Endothelial cell of umbilical vein (primary cell): Measurements from ENCODE around the gene MRAS. TPM values are rescaled to one million over a fixed set of nuclear protein-coding genes. Genes with fewer than 3 reads are reported as not detected.

Source experiments
- BruUV-seq: library from RNA; stranded (reverse); fragments of 400-500 nt; replicated peaks from 2 replicates; lab custom pipeline; 2021; lab: Mats Ljungman, UMichigan
- CTCF ChIA-PET: fragments of 300-600, 350-600 bp; sonication (Branson Sonifier 250); formaldehyde crosslinking; loops from one replicate; lab custom pipeline; 2021; ENCODE audit warnings: antibody characterized with exemption, inconsistent platforms; lab: Charles Lee
- POLR2A ChIA-PET: fragments of 300-600, 350-600 bp; sonication (Branson Sonifier 250); formaldehyde crosslinking; loops from one replicate; lab custom pipeline; 2021; ENCODE audit warnings: antibody characterized with exemption, inconsistent platforms; lab: Charles Lee
- DNase-seq: peaks from one replicate; pipeline ENCODE4 v3.0.0-alpha.2; 2011; ENCODE audit warnings: low read depth, low spot score
- FAIRE-seq: peaks from 2 replicates; lab custom pipeline; 2011; peaks lifted over from hg19 to GRCh38; lab: Jason Lieb, UNC
- H2AFZ ChIP-seq: 2 replicates; pipeline ENCODE4 v1.6.0; 2012; ENCODE audit warnings: low read depth, low read length, control low read depth, inconsistent platforms
- H3K27ac ChIP-seq: 2 replicates; pipeline ENCODE4 v1.5.1; 2011; ENCODE audit warnings: low read depth, mild to moderate bottlenecking, control low read depth, low read length, moderate library complexity; ENCODE audit not compliant: insufficient read depth
- H3K27me3 ChIP-seq, 2 experiments: 2 replicates each; pipeline versions ENCODE4 v1.6.0 to v1.6.1; 2011; ENCODE audit warnings: low read length in 2 of 2, mixed read lengths in 1 of 2; ENCODE audit not compliant: control insufficient read depth in 2 of 2, insufficient read depth in 2 of 2
- H3K36me3 ChIP-seq, 2 experiments: 2 replicates in 1 of 2; 3 replicates in 1 of 2; pipeline ENCODE4 v1.5.1; 2011; ENCODE audit warnings: low read length in 2 of 2, mild to moderate bottlenecking in 1 of 2, moderate library complexity in 1 of 2; ENCODE audit not compliant: control insufficient read depth in 2 of 2, insufficient read depth in 2 of 2; ENCODE audit errors: extremely low read depth in 1 of 2
- H3K4me1 ChIP-seq: 3 replicates; pipeline ENCODE4 v1.5.1; 2011; ENCODE audit warnings: mild to moderate bottlenecking, low read length; ENCODE audit not compliant: control insufficient read depth, insufficient read depth; ENCODE audit errors: extremely low read depth
- H3K4me2 ChIP-seq: 2 replicates; pipeline ENCODE4 v1.6.1; 2011; ENCODE audit warnings: low read length, control low read depth, mixed read lengths; ENCODE audit not compliant: insufficient read depth
- H3K4me3 ChIP-seq, 3 experiments: fragments of 200-600 bp in 1 of 3; sonication (generic), shearing (Covaris generic) in 1 of 3; replicated peaks in 1 of 3; 2 replicates each; pipeline ENCODE4 v1.5.1; 2011 to 2016; ENCODE audit warnings: control low read depth in 3 of 3, low read length in 3 of 3, mild to moderate bottlenecking in 2 of 3, inconsistent platforms in 1 of 3, low read depth in 1 of 3, moderate library complexity in 1 of 3; ENCODE audit not compliant: insufficient read depth in 1 of 3
- H3K79me2 ChIP-seq: 2 replicates; pipeline ENCODE4 v1.6.0; 2012; ENCODE audit warnings: low read length, inconsistent platforms; ENCODE audit not compliant: control insufficient read depth, insufficient read depth
- H3K9ac ChIP-seq: replicated peaks from 2 replicates; pipeline ENCODE3; 2011; ENCODE audit warnings: low read length, control low read depth; ENCODE audit not compliant: insufficient read depth; ENCODE audit errors: extremely low read depth
- H3K9me1 ChIP-seq: replicated peaks from 3 replicates; pipeline ENCODE4 v1.6.0; 2011; ENCODE audit warnings: mild to moderate bottlenecking, low read length; ENCODE audit not compliant: control insufficient read depth, insufficient read depth; ENCODE audit errors: extremely low read depth
- H3K9me3 ChIP-seq: replicated peaks from 2 replicates; pipeline ENCODE4 v1.5.1; 2012; ENCODE audit warnings: low read length, inconsistent platforms; ENCODE audit not compliant: control insufficient read depth, insufficient read depth
- H4K20me1 ChIP-seq: replicated peaks from 2 replicates; pipeline ENCODE3; 2011; ENCODE audit warnings: mild to moderate bottlenecking, low read length; ENCODE audit not compliant: control insufficient read depth, insufficient read depth; ENCODE audit errors: extremely low read depth
- EZH2 ChIP-seq: IDR thresholded peaks from 2 replicates; pipeline ENCODE4 v1.6.1; 2012; ENCODE audit warnings: borderline replicate concordance, low read depth, mild to moderate bottlenecking, moderate library complexity, low read length, inconsistent platforms; ENCODE audit not compliant: severe bottlenecking
- FOS ChIP-seq: IDR thresholded peaks from 2 replicates; pipeline ENCODE4 v1.6.1; 2011; ENCODE audit warnings: mild to moderate bottlenecking, low read length, moderate library complexity, borderline replicate concordance; ENCODE audit not compliant: insufficient read depth
- GATA2 ChIP-seq: IDR thresholded peaks from 2 replicates; pipeline ENCODE4 v1.7.0; 2011; ENCODE audit warnings: low read depth, mild to moderate bottlenecking, moderate library complexity, mixed read lengths, low read length; ENCODE audit not compliant: insufficient read length, insufficient read depth
- JUN ChIP-seq: IDR thresholded peaks from 2 replicates; pipeline ENCODE4 v1.6.1; 2011; ENCODE audit warnings: borderline replicate concordance, low read depth; ENCODE audit not compliant: insufficient read length, insufficient read depth
- MYC ChIP-seq: IDR thresholded peaks from one replicate; pipeline ENCODE4 v1.6.1; 2011; ENCODE audit warnings: mild to moderate bottlenecking, low read depth, low read length
- POLR2A ChIP-seq: IDR thresholded peaks from 2 replicates; pipeline ENCODE4 v1.6.1; 2012; ENCODE audit warnings: low read depth, mild to moderate bottlenecking, control low read depth, low read length
- POLR2AphosphoS5 ChIP-seq: IDR thresholded peaks from 2 replicates; pipeline ENCODE4 v1.6.1; 2012; ENCODE audit warnings: low read depth, mild to moderate bottlenecking, control low read depth, low read length, moderate library complexity; ENCODE audit not compliant: insufficient read depth
- dilution Hi-C: fragments of 300-500 bp; cut with MboI; formaldehyde crosslinking; loops from one replicate; pipeline ENCODE4 v1.15.0; 2019; ENCODE audit warnings: low sequenced_read_pairs; ENCODE audit not compliant: extremely low pct_ligation_motif_present
- intact Hi-C: fragments of 100-400 bp; cut with micrococcal nuclease; formaldehyde crosslinking; loops from one replicate; pipeline ENCODE4 v1.10.0; 2022
- polyA plus RNA-seq, 4 experiments: library from polyadenylated mRNA; depleted of rRNA in 3 of 4; stranded (reverse) in 3 of 4; unstranded in 1 of 4; fragments of >200 nt; gene quantifications; 2 replicates each; pipeline versions ENCODE4 v1.2.1 to v1.2.3, GENCODE V29; 2011 to 2012; ENCODE audit warnings: missing spikeins in 1 of 4
- total RNA-seq: library from RNA; stranded (reverse); gene quantifications from 2 replicates; pipeline ENCODE4 v1.2.3, GENCODE V29; 2021
- TF ChIP-seq, protein P1 (sequence below): IDR thresholded peaks from 2 replicates; pipeline ENCODE4 v1.6.1; 2011; ENCODE audit not compliant: insufficient read depth, insufficient read length
- TF ChIP-seq, protein P2 (sequence below), 2 donors: IDR thresholded peaks; 1 replicate in 1 of 2; 2 replicates in 1 of 2; pipeline ENCODE4 v1.5.1; 2011; ENCODE audit warnings: low read length in 2 of 2, mild to moderate bottlenecking in 2 of 2, moderate library complexity in 2 of 2, control low read depth in 1 of 2, inconsistent platforms in 1 of 2, low read depth in 1 of 2; ENCODE audit not compliant: insufficient read depth in 1 of 2; ENCODE audit errors: extremely low read depth in 1 of 2

Gene MRAS
- total and polyA plus RNA-seq, 2 donors (not counting 3 experiments of a cell fraction or from before 2014, with no cell fraction given), result 14.6 to 16.5 TPM

DNA sequence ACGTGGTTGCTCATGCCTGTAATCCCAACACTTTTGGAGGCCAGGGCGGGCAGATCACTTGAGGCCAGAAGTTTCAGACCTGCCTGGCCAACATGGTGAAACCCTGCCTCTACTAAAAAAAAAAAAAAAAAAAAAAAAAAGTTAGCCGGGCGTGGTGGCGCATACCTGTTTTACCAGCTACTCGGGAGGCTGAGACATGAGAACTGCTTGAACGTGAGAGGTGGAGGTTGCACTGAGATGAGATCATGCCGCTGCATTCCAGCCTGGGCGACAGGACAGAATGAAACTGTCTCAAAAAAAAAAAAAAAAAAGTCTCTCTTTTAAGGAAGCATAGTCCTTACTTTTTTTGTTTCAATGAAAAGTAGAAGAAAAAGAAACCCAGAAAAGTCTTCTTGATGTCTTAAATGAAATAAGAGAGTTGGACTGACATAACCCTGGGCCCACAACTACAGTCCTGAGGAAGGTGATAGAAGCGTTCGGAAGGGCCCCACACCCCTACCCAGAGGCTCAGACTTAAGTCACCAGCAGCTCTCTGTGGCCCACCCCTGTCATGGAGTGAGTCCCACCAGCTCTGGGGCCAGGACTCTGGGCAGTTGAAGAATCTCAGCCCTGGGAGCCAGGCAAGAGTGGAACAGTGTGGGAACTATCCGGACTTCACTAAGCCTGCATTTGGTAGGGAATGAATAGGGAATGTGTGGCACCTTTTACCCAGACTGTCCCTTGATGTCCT is 21.3 kb upstream of the MRAS start:
- Histone ChIP-seq H3K27me3 (peaks cover 0 to 2% of the 10 kb centered on the region in 2 experiments), H3K4me1 (peaks cover 25% of the 10 kb centered on the region), H2AFZ (no peak overlapping the region), H3K79me2 (no peaks in the 10 kb centered on the region), H3K36me3 (no peaks in the 10 kb centered on the region), H3K9me3 (no peaks in the 10 kb centered on the region), H3K9me1 (no peaks in the 10 kb centered on the region), H4K20me1 (no peaks in the 10 kb centered on the region), H3K4me2 (no peak overlapping the region), H3K9ac (no peak overlapping the region), H3K4me3 (no peak overlapping the region), H3K27ac (no peak overlapping the region)
- BruUV-seq, result no TSS peak
- TF ChIP-seq, protein P1, sequence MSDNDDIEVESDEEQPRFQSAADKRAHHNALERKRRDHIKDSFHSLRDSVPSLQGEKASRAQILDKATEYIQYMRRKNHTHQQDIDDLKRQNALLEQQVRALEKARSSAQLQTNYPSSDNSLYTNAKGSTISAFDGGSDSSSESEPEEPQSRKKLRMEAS, result no peak
- TF ChIP-seq GATA2 (no peak), EZH2 (no peak), JUN (no peak), FOS (no peak), POLR2AphosphoS5 (no peak), MYC (no peak), POLR2A (no peak)
- TF ChIP-seq, protein P2, sequence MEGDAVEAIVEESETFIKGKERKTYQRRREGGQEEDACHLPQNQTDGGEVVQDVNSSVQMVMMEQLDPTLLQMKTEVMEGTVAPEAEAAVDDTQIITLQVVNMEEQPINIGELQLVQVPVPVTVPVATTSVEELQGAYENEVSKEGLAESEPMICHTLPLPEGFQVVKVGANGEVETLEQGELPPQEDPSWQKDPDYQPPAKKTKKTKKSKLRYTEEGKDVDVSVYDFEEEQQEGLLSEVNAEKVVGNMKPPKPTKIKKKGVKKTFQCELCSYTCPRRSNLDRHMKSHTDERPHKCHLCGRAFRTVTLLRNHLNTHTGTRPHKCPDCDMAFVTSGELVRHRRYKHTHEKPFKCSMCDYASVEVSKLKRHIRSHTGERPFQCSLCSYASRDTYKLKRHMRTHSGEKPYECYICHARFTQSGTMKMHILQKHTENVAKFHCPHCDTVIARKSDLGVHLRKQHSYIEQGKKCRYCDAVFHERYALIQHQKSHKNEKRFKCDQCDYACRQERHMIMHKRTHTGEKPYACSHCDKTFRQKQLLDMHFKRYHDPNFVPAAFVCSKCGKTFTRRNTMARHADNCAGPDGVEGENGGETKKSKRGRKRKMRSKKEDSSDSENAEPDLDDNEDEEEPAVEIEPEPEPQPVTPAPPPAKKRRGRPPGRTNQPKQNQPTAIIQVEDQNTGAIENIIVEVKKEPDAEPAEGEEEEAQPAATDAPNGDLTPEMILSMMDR (IDR thresholded peaks at IDR 0.05; ENCODE audit: extremely low read depth in 1 of 2, insufficient read depth in 1 of 2, low read depth in 1 of 2, low read length in 2 of 2), result no peak
- FAIRE-seq (no peak), DNase-seq (no peak)
- POLR2A ChIA-PET, result no interaction called here
- dilution Hi-C loops, result no loop called here
- CTCF ChIA-PET, result interaction anchor here (2.2 kb wide), 1 partner anchor 23 kb away, joined by 7 read pairs; no protein-coding TSS in a partner anchor
- intact Hi-C loops, result no loop called here
